ENCODE data around the gene MEGF11.

Gene MEGF11

GRCh38 chr15:65960586-65960985 lies 293.0 kb downstream of the MEGF11 start:
- no peak for DNase-seq

GRCh38 chr15:65958835-65959234 lies 294.7 kb downstream of the MEGF11 start:
- DNase-seq: no peak

GRCh38 chr15:65957451-65957850 lies 296.1 kb downstream of the MEGF11 start:
- DNase-seq: no peak

GRCh38 chr15:65956899-65957298 lies 296.7 kb downstream of the MEGF11 start:
- no peak for DNase-seq

- no peak for DNase-seq
Observed at GRCh38 chr15:65956307-65956706, 297.2 kb downstream of the MEGF11 start.

- DNase-seq: no peak
Observed at GRCh38 chr15:65954289-65954741, 299.2 kb downstream of the MEGF11 start.

- DNase-seq: no peak
Observed at GRCh38 chr15:65953622-65954021, 299.9 kb downstream of the MEGF11 start.

GRCh38 chr15:65952391-65953053 lies 301.0 kb downstream of the MEGF11 start:
- peak; percentile 66 for DNase-seq

GRCh38 chr15:65951007-65951406 lies 302.5 kb downstream of the MEGF11 start:
- no peak for DNase-seq

- no peak for DNase-seq
Observed at GRCh38 chr15:65949491-65949890, 304.1 kb downstream of the MEGF11 start.

GRCh38 chr15:65949011-65949410 lies 304.5 kb downstream of the MEGF11 start:
- no peak for DNase-seq

GRCh38 chr15:65948383-65948782 lies 305.2 kb downstream of the MEGF11 start:
- DNase-seq: no peak

- DNase-seq: no peak
Observed at GRCh38 chr15:65947041-65947440, 306.5 kb downstream of the MEGF11 start.

- no peak for DNase-seq
Observed at GRCh38 chr15:65945616-65946015, 307.9 kb downstream of the MEGF11 start.

GRCh38 chr15:65944404-65944803 lies 309.1 kb downstream of the MEGF11 start:
- DNase-seq: no peak

GRCh38 chr15:65942436-65942835 lies 311.1 kb downstream of the MEGF11 start:
- no peak for DNase-seq

- no peak for DNase-seq
Observed at GRCh38 chr15:65940618-65940909, 313.0 kb downstream of the MEGF11 start.

- DNase-seq: no peak
Observed at GRCh38 chr15:65939901-65940617, 313.5 kb downstream of the MEGF11 start.

- no peak for DNase-seq
Observed at GRCh38 chr15:65938604-65939003, 314.9 kb downstream of the MEGF11 start.

- DNase-seq: no peak
Observed at GRCh38 chr15:65937476-65937875, 316.1 kb downstream of the MEGF11 start.

- DNase-seq: no peak
Observed at GRCh38 chr15:65937054-65937453, 316.5 kb downstream of the MEGF11 start.

- DNase-seq: no peak
Observed at GRCh38 chr15:65936282-65936681, 317.3 kb downstream of the MEGF11 start.

- no peak for DNase-seq
Observed at GRCh38 chr15:65935391-65935790, 318.2 kb downstream of the MEGF11 start.

GRCh38 chr15:65931221-65931620 lies 322.3 kb downstream of the MEGF11 start:
- DNase-seq: no peak

GRCh38 chr15:65930134-65930533 lies 323.4 kb downstream of the MEGF11 start:
- DNase-seq: no peak
